Pancreas (tissue), 10 donors: Measurements from ENCODE around the gene OPA3. TPM values are rescaled to one million over a fixed set of nuclear protein-coding genes. Genes with fewer than 3 reads are reported as not detected.

ENCODE experiments used
- ATAC-seq, 4 donors: fragments of 200-7000 bp; cut with Tn5 transposase; one replicate each; pipeline versions ENCODE4 v1.8.0 to v1.9.1; 2020; ENCODE audit warnings: mild to moderate bottlenecking in 4 of 4, moderate library complexity in 4 of 4
- DNase-seq, 6 donors: peaks; one replicate each; pipeline ENCODE4 v3.0.0-alpha.2; 2020
- FAIRE-seq: peaks from 2 replicates; lab custom pipeline; 2012; peaks lifted over from hg19 to GRCh38; lab: Jason Lieb, UNC
- H3K27ac ChIP-seq, 4 donors: fragments of 200-600 bp; sonication (generic); 1 replicate in 3 of 4; 2 replicates in 1 of 4; pipeline versions ENCODE4 v1.5.0 to v1.8.0; 2020
- H3K27me3 ChIP-seq, 4 donors: fragments of 200-600 bp; one replicate each; pipeline ENCODE4 v1.8.0; 2021
- H3K36me3 ChIP-seq, 3 donors: fragments of 200-600 bp; sonication (generic) in 1 of 3; one replicate each; pipeline versions ENCODE4 v1.5.0 to v1.8.0; 2020 to 2021
- H3K4me1 ChIP-seq, 3 donors: fragments of 200-600 bp; one replicate each; pipeline ENCODE4 v1.8.0; 2021
- H3K4me3 ChIP-seq, 4 donors: fragments of 200-600 bp; sonication (generic) in 2 of 4; one replicate each; pipeline versions ENCODE4 v1.5.0 to v1.8.0; 2020 to 2021
- H3K9me3 ChIP-seq, 4 donors: fragments of 200-600 bp; one replicate each; pipeline ENCODE4 v1.8.0; 2021
- WGBS, 2 donors: extraction: QIAGEN DNeasy Blood & Tissue Kit; methylation state at CpG; one replicate each; pipeline ENCODE4 v1.1.7; 2013; 5-methylcytosine and 5-hydroxymethylcytosine counted together
- intact Hi-C, 3 donors: fragments of 100-400 bp; cut with DNase I; formaldehyde crosslinking; loops; one replicate each; pipeline versions ENCODE4 v1.11.1 to v1.14.2; 2022
- polyA plus RNA-seq, 2 donors: library from polyadenylated mRNA; stranded (reverse); fragments of 200-250 nt; gene quantifications; one replicate each; pipeline ENCODE4 v1.2.3, GENCODE V29; 2013
- total RNA-seq, 6 donors: library from RNA; stranded (reverse); fragmentation: NEBNext Ultra II Directional in 4 of 6; extraction: Animal tissue kit (Norgen Biotek cat#: 25700) in 4 of 6; gene quantifications; one replicate each; pipeline versions ENCODE4 v1.2.1 to v1.2.4, GENCODE V29; 2021 to 2023
- TF ChIP-seq, protein P1 (sequence below), 4 donors: fragments of 200-600 bp; sonication (generic) in 3 of 4; IDR thresholded peaks; one replicate each; pipeline versions ENCODE4 v1.5.0 to v1.8.0; 2021; ENCODE audit warnings: antibody characterized with exemption in 4 of 4
- donor health status: healthy with polysubstance abuse.
- donor health status: DM: no; HTN: no; CAD: no; lungs with moderate emphysema.
- donor health status: DM: no; HTN: no; CAD: no.
- donor health status: control.
- donor health status: control.
- donor health status: Bipolar disorder and iron deficiency.
- donor health status: DM: yes; HTN: yes; CAD: no.
- donor health status: DM: no; HTN: no; CAD: no.
- donor health status: DM: no; HTN: no; CAD: no.
- donor health status: DM: yes; HTN: yes; CAD: no.

Gene OPA3
- total and polyA plus RNA-seq, 8 donors: 3.4 to 8.0 (median 4.7) TPM

DNA sequence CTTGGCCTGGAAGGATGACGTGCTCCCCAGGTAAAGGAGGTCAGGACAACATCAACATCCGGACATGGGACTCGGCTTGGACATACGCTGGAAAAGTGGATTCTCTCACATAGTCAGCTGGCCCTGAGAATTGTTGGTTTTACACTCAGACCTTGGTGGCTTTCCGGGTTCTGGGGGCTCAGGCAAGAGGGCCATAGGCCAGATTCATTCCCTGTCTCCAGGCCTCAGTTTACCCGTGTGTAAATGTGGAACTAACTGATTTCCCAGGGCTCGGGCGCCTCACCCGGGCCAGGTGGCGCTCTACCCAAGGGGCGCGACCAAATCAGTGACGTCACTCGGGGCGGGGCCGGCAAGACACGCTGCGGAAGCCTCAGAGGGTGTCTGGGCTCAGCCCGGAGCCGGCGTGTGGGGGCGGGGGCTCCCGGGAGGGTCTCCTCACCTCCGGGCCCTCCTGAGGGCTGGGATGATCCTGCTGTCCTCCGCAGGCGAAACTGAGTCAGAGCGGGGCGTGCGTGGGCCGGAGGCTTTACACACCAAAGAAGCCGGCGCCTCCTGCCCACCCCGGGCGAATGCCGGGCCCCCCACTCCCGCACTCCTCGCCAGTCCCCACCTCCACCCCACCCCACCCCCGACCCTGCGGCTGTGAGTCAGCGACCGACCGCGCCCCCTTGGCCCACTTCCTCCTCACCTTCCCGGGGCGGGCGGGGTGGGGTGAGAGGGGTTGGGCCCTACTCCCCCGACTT lies 78.2 kb downstream of the OPA3 start:
- intact Hi-C loops: no loop called here
- Histone ChIP-seq H3K4me1 (peaks cover 6 to 9% (median 7%) of the 10 kb centered on the region in 3 donors), H3K4me3 (peak overlapping the region; percentile 66 to 99 (median 84)), H3K9me3 (no peaks in the 10 kb centered on the region), H3K36me3 (no peaks in the 10 kb centered on the region), H3K27ac (peak overlapping the region; percentile 87 to 94 (median 91)), H3K27me3 (no peaks in the 10 kb centered on the region)
- TF ChIP-seq, protein P1, sequence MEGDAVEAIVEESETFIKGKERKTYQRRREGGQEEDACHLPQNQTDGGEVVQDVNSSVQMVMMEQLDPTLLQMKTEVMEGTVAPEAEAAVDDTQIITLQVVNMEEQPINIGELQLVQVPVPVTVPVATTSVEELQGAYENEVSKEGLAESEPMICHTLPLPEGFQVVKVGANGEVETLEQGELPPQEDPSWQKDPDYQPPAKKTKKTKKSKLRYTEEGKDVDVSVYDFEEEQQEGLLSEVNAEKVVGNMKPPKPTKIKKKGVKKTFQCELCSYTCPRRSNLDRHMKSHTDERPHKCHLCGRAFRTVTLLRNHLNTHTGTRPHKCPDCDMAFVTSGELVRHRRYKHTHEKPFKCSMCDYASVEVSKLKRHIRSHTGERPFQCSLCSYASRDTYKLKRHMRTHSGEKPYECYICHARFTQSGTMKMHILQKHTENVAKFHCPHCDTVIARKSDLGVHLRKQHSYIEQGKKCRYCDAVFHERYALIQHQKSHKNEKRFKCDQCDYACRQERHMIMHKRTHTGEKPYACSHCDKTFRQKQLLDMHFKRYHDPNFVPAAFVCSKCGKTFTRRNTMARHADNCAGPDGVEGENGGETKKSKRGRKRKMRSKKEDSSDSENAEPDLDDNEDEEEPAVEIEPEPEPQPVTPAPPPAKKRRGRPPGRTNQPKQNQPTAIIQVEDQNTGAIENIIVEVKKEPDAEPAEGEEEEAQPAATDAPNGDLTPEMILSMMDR (IDR thresholded peaks at IDR 0.05): no peak
- 0 to 1% methylated on average over 34 to 47 of the region's 47 CpGs for WGBS, 2 donors
- no peak for FAIRE-seq
- peak; percentile 80 to 89 (median 84) for ATAC-seq
- peak; percentile 91 to 99 (median 97) for DNase-seq

DNA sequence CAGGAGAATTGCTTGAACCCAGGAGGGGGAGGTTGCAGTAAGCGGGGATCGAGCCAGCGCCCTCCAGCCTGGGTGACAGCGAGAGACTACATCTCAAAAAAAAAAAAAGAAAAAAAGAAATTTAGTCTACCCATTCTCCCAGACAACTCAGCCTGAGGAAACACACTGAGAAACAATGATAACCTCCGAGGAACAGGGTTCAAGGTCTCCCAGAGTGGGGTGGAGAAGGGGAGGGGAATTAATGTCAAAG lies 78.7 kb downstream of the OPA3 start:
- Histone ChIP-seq H3K36me3 (no peaks in the 10 kb centered on the region), H3K4me1 (peaks cover 6 to 9% (median 7%) of the 10 kb centered on the region in 3 donors), H3K27me3 (no peaks in the 10 kb centered on the region), H3K27ac (peak overlapping the region; percentile 87 to 94 (median 91)), H3K4me3 (peak overlapping the region; percentile 66 to 99 (median 84)), H3K9me3 (no peaks in the 10 kb centered on the region)
- TF ChIP-seq, protein P1 (IDR thresholded peaks at IDR 0.05): no peak
- DNase-seq (no peak), ATAC-seq (no peak), FAIRE-seq (no peak)
- WGBS, 2 donors: 37 to 55% methylated on average over 5 of the region's 5 CpGs
- intact Hi-C loops: no loop called here

DNA sequence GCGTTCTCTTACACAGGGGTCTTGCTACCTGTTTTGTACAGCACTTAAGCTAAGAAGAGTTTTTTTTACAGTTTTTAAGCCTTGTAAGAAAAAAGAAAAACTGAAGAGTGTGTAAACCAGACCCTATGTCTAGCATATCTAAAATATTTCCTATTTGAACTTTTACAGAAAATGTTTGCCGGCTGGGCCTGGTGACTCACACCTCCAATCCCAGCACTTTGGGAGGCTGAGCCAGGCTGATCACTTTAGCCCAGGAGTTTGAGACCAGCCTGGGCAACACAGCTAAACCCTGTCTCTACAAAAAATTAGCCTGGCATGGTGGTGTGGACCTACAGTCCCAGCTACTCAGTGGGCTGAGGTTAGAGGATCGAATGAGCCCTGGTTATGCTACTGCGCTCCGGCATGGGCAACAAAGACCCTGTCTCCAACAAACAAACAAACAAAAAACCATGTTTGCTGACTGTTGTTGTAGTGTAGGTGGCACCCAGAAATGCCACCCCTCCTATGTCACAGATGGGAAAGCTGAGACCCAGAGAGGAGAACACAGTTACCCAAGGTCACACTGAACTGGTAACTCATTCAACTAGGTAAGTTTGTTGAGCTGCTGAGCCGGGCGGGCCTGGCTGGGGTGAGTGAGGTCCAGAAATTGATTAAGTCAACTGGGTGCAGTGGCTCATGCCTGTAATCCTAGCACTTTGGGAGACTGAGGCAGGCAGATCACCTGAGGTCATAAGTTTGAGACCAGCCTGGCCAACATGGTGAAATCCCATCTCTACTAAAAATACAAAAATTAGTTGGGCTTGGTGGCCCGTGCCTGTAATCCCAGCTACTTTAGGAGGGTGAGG lies 79.2 kb downstream of the OPA3 start:
- intact Hi-C loops: no loop called here
- Histone ChIP-seq H3K4me3 (no peak overlapping the region), H3K27ac (peak overlapping the region; percentile 87 to 94 (median 91)), H3K9me3 (no peaks in the 10 kb centered on the region), H3K4me1 (peaks cover 6 to 9% (median 7%) of the 10 kb centered on the region in 3 donors), H3K36me3 (no peaks in the 10 kb centered on the region), H3K27me3 (no peaks in the 10 kb centered on the region)
- FAIRE-seq (no peak), DNase-seq (peak in 1 of 6 donors; percentile 51), ATAC-seq (no peak)
- TF ChIP-seq, protein P1 (IDR thresholded peaks at IDR 0.05): no peak
- 68 to 72% methylated on average over 8 of the region's 8 CpGs for WGBS, 2 donors

DNA sequence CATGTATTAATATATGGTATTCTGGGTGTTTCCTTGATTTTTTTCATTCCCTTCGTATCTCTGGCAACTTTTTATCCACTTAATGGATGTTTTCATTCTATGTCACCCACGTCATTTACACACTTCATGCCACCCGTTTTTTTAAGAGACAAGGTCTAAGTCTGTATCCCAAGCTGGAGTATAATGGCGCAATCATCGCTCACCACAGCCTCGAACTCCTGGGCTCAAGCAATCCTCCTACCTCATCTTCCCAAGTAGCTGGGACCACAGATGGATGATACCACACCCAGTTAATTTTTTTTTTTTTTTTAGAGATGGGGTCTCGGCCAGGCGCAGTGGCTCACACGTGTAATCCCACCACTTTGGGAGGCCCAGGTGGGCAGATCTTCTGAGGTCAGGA lies 80.7 kb downstream of the OPA3 start:
- no peaks in the 10 kb centered on the region for H3K27me3 ChIP-seq
- WGBS, 2 donors: 76 to 81% methylated on average over 9 of the region's 9 CpGs
- ATAC-seq: no peak
- FAIRE-seq: no peak
- no peak overlapping the region for H3K27ac ChIP-seq
- H3K4me3 ChIP-seq: no peak overlapping the region
- peaks cover 0 to 9% (median 8%) of the 10 kb centered on the region in 3 donors for H3K4me1 ChIP-seq
- H3K36me3 ChIP-seq: no peaks in the 10 kb centered on the region
- TF ChIP-seq, protein P1 (IDR thresholded peaks at IDR 0.05): no peak
- no peaks in the 10 kb centered on the region for H3K9me3 ChIP-seq
- no peak for DNase-seq
- intact Hi-C loops: no loop called here
